Measurements from ENCODE around the gene GPR161.
"Not testable (repeated sequence)": the region's sequence is repeated elsewhere in the genome, so short reads cannot be mapped to it uniquely, and the experiment has no call there.

Gene GPR161

GRCh38 chr1:168069384-168069783 is 67.3 kb downstream of the GPR161 start:
- peaks cover 28% of the 10 kb centered on the region for H3K36me3 Mint-ChIP-seq (ENCODE audit: low read depth)
- no peaks in the 10 kb centered on the region for H3K9me3 Mint-ChIP-seq
- no peaks in the 10 kb centered on the region for H3K27me3 Mint-ChIP-seq
- H3K27ac Mint-ChIP-seq: no peak overlapping the region
- no peak overlapping the region for H3K4me3 Mint-ChIP-seq
- DNase-seq (no peak), ATAC-seq (no peak)
- no peaks in the 10 kb centered on the region for H3K4me1 Mint-ChIP-seq

- Mint-ChIP-seq H3K4me1 (no peaks in the 10 kb centered on the region), H3K27me3 (no peaks in the 10 kb centered on the region), H3K27ac (no peak overlapping the region), H3K36me3 (ENCODE audit: low read depth) (peaks cover 16% of the 10 kb centered on the region), H3K9me3 (no peaks in the 10 kb centered on the region), H3K4me3 (no peak overlapping the region)
- ATAC-seq: no peak
- DNase-seq: no peak
Observed at GRCh38 chr1:168065506-168065905, 71.2 kb downstream of the GPR161 start.

GRCh38 chr1:168064216-168064615 is 72.5 kb downstream of the GPR161 start:
- H3K27me3 Mint-ChIP-seq: no peaks in the 10 kb centered on the region
- no peak for DNase-seq
- H3K36me3 Mint-ChIP-seq (ENCODE audit: low read depth): peaks cover 13% of the 10 kb centered on the region
- H3K9me3 Mint-ChIP-seq: no peaks in the 10 kb centered on the region
- H3K4me1 Mint-ChIP-seq: no peaks in the 10 kb centered on the region
- no peak for ATAC-seq
- no peak overlapping the region for H3K4me3 Mint-ChIP-seq
- H3K27ac Mint-ChIP-seq: no peak overlapping the region

GRCh38 chr1:168057921-168058320 is 78.8 kb downstream of the GPR161 start:
- H3K27ac Mint-ChIP-seq: no peak overlapping the region
- no peaks in the 10 kb centered on the region for H3K9me3 Mint-ChIP-seq
- DNase-seq: no peak
- H3K4me1 Mint-ChIP-seq: no peaks in the 10 kb centered on the region
- peaks cover 8% of the 10 kb centered on the region for H3K36me3 Mint-ChIP-seq (ENCODE audit: low read depth)
- ATAC-seq: no peak
- H3K4me3 Mint-ChIP-seq: no peak overlapping the region
- no peaks in the 10 kb centered on the region for H3K27me3 Mint-ChIP-seq

GRCh38 chr1:168057355-168057754 is 79.4 kb downstream of the GPR161 start:
- Mint-ChIP-seq H3K9me3 (no peaks in the 10 kb centered on the region), H3K4me3 (no peak overlapping the region), H3K36me3 (ENCODE audit: low read depth) (peaks cover 8% of the 10 kb centered on the region), H3K4me1 (no peaks in the 10 kb centered on the region), H3K27ac (no peak overlapping the region), H3K27me3 (no peaks in the 10 kb centered on the region)
- DNase-seq: no peak
- no peak for ATAC-seq

GRCh38 chr1:168056152-168056551 is 80.6 kb downstream of the GPR161 start:
- H3K27ac Mint-ChIP-seq; H3K27me3 Mint-ChIP-seq; DNase-seq; H3K4me1 Mint-ChIP-seq; H3K36me3 Mint-ChIP-seq (ENCODE audit: low read depth); H3K9me3 Mint-ChIP-seq; H3K4me3 Mint-ChIP-seq; ATAC-seq: not testable (repeated sequence)

GRCh38 chr1:168054117-168054516 is 82.6 kb downstream of the GPR161 start:
- H3K9me3 Mint-ChIP-seq: no peaks in the 10 kb centered on the region
- ATAC-seq (no peak), DNase-seq (no peak)
- H3K4me1 Mint-ChIP-seq: no peaks in the 10 kb centered on the region
- H3K27ac Mint-ChIP-seq: no peak overlapping the region
- H3K27me3 Mint-ChIP-seq: no peaks in the 10 kb centered on the region
- H3K4me3 Mint-ChIP-seq: no peak overlapping the region
- H3K36me3 Mint-ChIP-seq (ENCODE audit: low read depth): peaks cover 8% of the 10 kb centered on the region

- Mint-ChIP-seq H3K27me3 (no peaks in the 10 kb centered on the region), H3K4me1 (no peaks in the 10 kb centered on the region), H3K27ac (no peak overlapping the region), H3K4me3 (no peak overlapping the region), H3K9me3 (no peaks in the 10 kb centered on the region), H3K36me3 (ENCODE audit: low read depth) (peaks cover 8% of the 10 kb centered on the region)
- ATAC-seq (no peak), DNase-seq (no peak)
Observed at GRCh38 chr1:168053681-168054080, 83.0 kb downstream of the GPR161 start.

- H3K9me3 Mint-ChIP-seq: no peaks in the 10 kb centered on the region
- H3K27me3 Mint-ChIP-seq: no peaks in the 10 kb centered on the region
- ATAC-seq (no peak), DNase-seq (no peak)
- no peak overlapping the region for H3K27ac Mint-ChIP-seq
- peaks cover 5% of the 10 kb centered on the region for H3K36me3 Mint-ChIP-seq (ENCODE audit: low read depth)
- H3K4me3 Mint-ChIP-seq: no peak overlapping the region
- H3K4me1 Mint-ChIP-seq: no peaks in the 10 kb centered on the region
Observed at GRCh38 chr1:168050880-168051279, 85.8 kb downstream of the GPR161 start.

- Mint-ChIP-seq H3K27ac (no peak overlapping the region), H3K9me3 (no peaks in the 10 kb centered on the region), H3K4me1 (no peaks in the 10 kb centered on the region), H3K4me3 (no peak overlapping the region), H3K36me3 (ENCODE audit: low read depth) (peaks cover 5% of the 10 kb centered on the region), H3K27me3 (no peaks in the 10 kb centered on the region)
- no peak for ATAC-seq
- DNase-seq: no peak
Observed at GRCh38 chr1:168050307-168050706, 86.4 kb downstream of the GPR161 start.

GRCh38 chr1:168045311-168045710 is 91.4 kb downstream of the GPR161 start:
- no peaks in the 10 kb centered on the region for H3K4me1 Mint-ChIP-seq
- no peak for ATAC-seq
- DNase-seq: no peak
- no peaks in the 10 kb centered on the region for H3K9me3 Mint-ChIP-seq
- H3K36me3 Mint-ChIP-seq (ENCODE audit: low read depth): peaks cover 23% of the 10 kb centered on the region
- no peaks in the 10 kb centered on the region for H3K27me3 Mint-ChIP-seq
- H3K4me3 Mint-ChIP-seq: no peak overlapping the region
- no peak overlapping the region for H3K27ac Mint-ChIP-seq

GRCh38 chr1:168042362-168042761 is 94.4 kb downstream of the GPR161 start:
- H3K27me3 Mint-ChIP-seq: no peaks in the 10 kb centered on the region
- H3K27ac Mint-ChIP-seq: no peak overlapping the region
- H3K36me3 Mint-ChIP-seq (ENCODE audit: low read depth): peaks cover 20% of the 10 kb centered on the region
- H3K4me3 Mint-ChIP-seq: no peak overlapping the region
- ATAC-seq: no peak
- H3K4me1 Mint-ChIP-seq: no peaks in the 10 kb centered on the region
- no peak for DNase-seq
- H3K9me3 Mint-ChIP-seq: no peaks in the 10 kb centered on the region

- no peak for DNase-seq
- no peaks in the 10 kb centered on the region for H3K27me3 Mint-ChIP-seq
Observed at GRCh38 chr1:168035345-168035744, 101.4 kb downstream of the GPR161 start.

GRCh38 chr1:168032029-168032428 is 104.7 kb downstream of the GPR161 start:
- H3K9me3 Mint-ChIP-seq: no peaks in the 10 kb centered on the region
- no peak overlapping the region for H3K4me3 Mint-ChIP-seq
- DNase-seq (no peak), ATAC-seq (no peak)
- H3K27me3 Mint-ChIP-seq: no peaks in the 10 kb centered on the region
- H3K4me1 Mint-ChIP-seq: no peaks in the 10 kb centered on the region
- H3K27ac Mint-ChIP-seq: no peak overlapping the region
- peaks cover 11% of the 10 kb centered on the region for H3K36me3 Mint-ChIP-seq (ENCODE audit: low read depth)

More at GRCh38 chr1:168035345-168035744, 101.4 kb downstream of the GPR161 start:
- peaks cover 7% of the 10 kb centered on the region for H3K36me3 Mint-ChIP-seq (ENCODE audit: low read depth)
- no peaks in the 10 kb centered on the region for H3K9me3 Mint-ChIP-seq
- H3K4me1 Mint-ChIP-seq: no peaks in the 10 kb centered on the region
- H3K4me3 Mint-ChIP-seq: no peak overlapping the region
- H3K27ac Mint-ChIP-seq: no peak overlapping the region
- ATAC-seq: no peak

GRCh38 chr1:168031627-168032026 is 105.1 kb downstream of the GPR161 start:
- peaks cover 11% of the 10 kb centered on the region for H3K36me3 Mint-ChIP-seq (ENCODE audit: low read depth)
- H3K27me3 Mint-ChIP-seq: no peaks in the 10 kb centered on the region
- H3K4me1 Mint-ChIP-seq: no peaks in the 10 kb centered on the region
- H3K27ac Mint-ChIP-seq: no peak overlapping the region
- no peak for ATAC-seq
- H3K9me3 Mint-ChIP-seq: no peaks in the 10 kb centered on the region
- DNase-seq: no peak
- no peak overlapping the region for H3K4me3 Mint-ChIP-seq

GRCh38 chr1:168031198-168031597 is 105.5 kb downstream of the GPR161 start:
- Mint-ChIP-seq H3K9me3 (no peaks in the 10 kb centered on the region), H3K27me3 (no peaks in the 10 kb centered on the region), H3K4me1 (no peaks in the 10 kb centered on the region), H3K36me3 (ENCODE audit: low read depth) (peaks cover 11% of the 10 kb centered on the region), H3K27ac (no peak overlapping the region), H3K4me3 (no peak overlapping the region)
- ATAC-seq: no peak
- no peak for DNase-seq

Data from activated naive CD8-positive, alpha-beta T cell treated with anti-CD3 and anti-CD28 coated beads, Interleukin-2, amount 50 U/mL, for 24 hours (primary cell).